GM12865 (cell line): Measurements from ENCODE around the gene OAS1.
"Not testable (repeated sequence)": the region's sequence is repeated elsewhere in the genome, so short reads cannot be mapped to it uniquely, and the experiment has no call there.

Experiments used
- DNase-seq: peaks from one replicate; pipeline ENCODE4 v3.0.0; 2010; ENCODE audit warnings: low read depth
- H3K4me3 ChIP-seq: 2 replicates; pipeline ENCODE4 v1.5.1; 2011; ENCODE audit warnings: mild to moderate bottlenecking, low read depth, low read length, control low read depth
- CTCF ChIP-seq: IDR thresholded peaks from 2 replicates; pipeline ENCODE4 v1.5.1; 2011; ENCODE audit warnings: low read length, control low read depth, low read depth, inconsistent platforms; ENCODE audit not compliant: insufficient read depth; ENCODE audit errors: missing control alignments

The OAS1 gene

GRCh38 chr12:112907415-112908157, 824 bp downstream of the OAS1 start:
- no peak for TF ChIP-seq CTCF
- peak overlapping the region; percentile 92 for H3K4me3 ChIP-seq
- DNase-seq, result peak; percentile 76

- no peak for TF ChIP-seq CTCF
- DNase-seq, result no peak
- peak overlapping the region; percentile 92 for H3K4me3 ChIP-seq
Observed at GRCh38 chr12:112908548-112908947, 1.8 kb downstream of the OAS1 start.

GRCh38 chr12:112909693-112910092, 2.9 kb downstream of the OAS1 start:
- DNase-seq, result no peak
- H3K4me3 ChIP-seq, result no peak overlapping the region
- no peak for TF ChIP-seq CTCF

GRCh38 chr12:112913038-112913688, 6.4 kb downstream of the OAS1 start:
- no peak for DNase-seq
- TF ChIP-seq CTCF, result no peak
- H3K4me3 ChIP-seq, result no peak overlapping the region

- not testable (repeated sequence) for DNase-seq, H3K4me3 ChIP-seq
Observed at GRCh38 chr12:112913888-112914287, 7.1 kb downstream of the OAS1 start.

GRCh38 chr12:112916270-112916669, 9.5 kb downstream of the OAS1 start:
- no peak for DNase-seq
- H3K4me3 ChIP-seq, result no peak overlapping the region
- no peak for TF ChIP-seq CTCF

- no peak for TF ChIP-seq CTCF
- no peak for DNase-seq
- no peak overlapping the region for H3K4me3 ChIP-seq
Observed at GRCh38 chr12:112919121-112919520, 12.4 kb downstream of the OAS1 start.
